Astrocyte (in vitro differentiated cells and primary cell): Measurements from ENCODE around the gene ZNF773. TPM values are rescaled to one million over a fixed set of nuclear protein-coding genes. Genes with fewer than 3 reads are reported as not detected.

Source experiments
- DNase-seq: peaks from one replicate; pipeline ENCODE4 v3.0.0-alpha.2; 2010; ENCODE audit warnings: low read depth
- FAIRE-seq: peaks from 2 replicates; lab custom pipeline; 2011; peaks lifted over from hg19 to GRCh38; lab: Jason Lieb, UNC
- H2AFZ ChIP-seq: 2 replicates; pipeline ENCODE4 v1.6.0; 2012; ENCODE audit warnings: low read depth, low read length, inconsistent platforms
- H3K27ac ChIP-seq: 2 replicates; pipeline ENCODE4 v1.5.1; 2011; ENCODE audit warnings: low read depth, low read length, inconsistent platforms
- H3K27me3 ChIP-seq: 2 replicates; pipeline ENCODE4 v1.6.0; 2011; ENCODE audit warnings: low read length, inconsistent platforms; ENCODE audit not compliant: insufficient read depth
- H3K36me3 ChIP-seq: 2 replicates; pipeline ENCODE4 v1.5.1; 2011; ENCODE audit warnings: low read length, inconsistent platforms; ENCODE audit not compliant: insufficient read depth
- H3K4me1 ChIP-seq: 2 replicates; pipeline ENCODE4 v1.5.1; 2011; ENCODE audit warnings: low read length, inconsistent platforms; ENCODE audit not compliant: insufficient read depth
- H3K4me2 ChIP-seq: 2 replicates; pipeline ENCODE4 v1.6.0; 2012; ENCODE audit warnings: low read length, inconsistent platforms
- H3K4me3 ChIP-seq: 2 replicates; pipeline ENCODE4 v1.5.1; 2011; ENCODE audit warnings: low read depth, mild to moderate bottlenecking, low read length, inconsistent platforms; ENCODE audit not compliant: insufficient read depth
- H3K79me2 ChIP-seq: 2 replicates; pipeline ENCODE4 v1.6.0; 2012; ENCODE audit warnings: mild to moderate bottlenecking, low read length, inconsistent platforms; ENCODE audit not compliant: insufficient read depth
- H3K9ac ChIP-seq: 2 replicates; pipeline ENCODE4 v1.6.0; 2012; ENCODE audit warnings: mild to moderate bottlenecking, low read length, inconsistent platforms
- H3K9me3 ChIP-seq: 2 replicates; pipeline ENCODE4 v1.5.1; 2012; ENCODE audit warnings: low read depth, mild to moderate bottlenecking, low read length, inconsistent platforms; ENCODE audit not compliant: insufficient read depth
- H4K20me1 ChIP-seq: 2 replicates; pipeline ENCODE4 v1.6.0; 2012; ENCODE audit warnings: low read length, inconsistent platforms; ENCODE audit not compliant: insufficient read depth
- H3K27ac Mint-ChIP-seq: one replicate; pipeline ENCODE4 v1.8.0; 2021; ENCODE audit warnings: mild to moderate bottlenecking, mixed read lengths; ENCODE audit not compliant: unreplicated experiment
- H3K27me3 Mint-ChIP-seq: one replicate; pipeline ENCODE4 v1.8.0; 2021; ENCODE audit warnings: low read depth, mixed read lengths; ENCODE audit not compliant: unreplicated experiment
- H3K36me3 Mint-ChIP-seq: one replicate; pipeline ENCODE4 v1.8.0; 2021; ENCODE audit warnings: low read depth, mixed read lengths; ENCODE audit not compliant: unreplicated experiment
- H3K4me1 Mint-ChIP-seq: one replicate; pipeline ENCODE4 v1.8.0; 2021; ENCODE audit warnings: low read depth, mixed read lengths; ENCODE audit not compliant: unreplicated experiment
- H3K4me3 Mint-ChIP-seq: one replicate; pipeline ENCODE4 v1.8.0; 2021; ENCODE audit warnings: mild to moderate bottlenecking, moderate library complexity, mixed read lengths; ENCODE audit not compliant: unreplicated experiment
- H3K9me3 Mint-ChIP-seq: one replicate; pipeline ENCODE4 v1.8.0; 2021; ENCODE audit warnings: mild to moderate bottlenecking, mixed read lengths; ENCODE audit not compliant: unreplicated experiment
- EZH2 ChIP-seq: IDR thresholded peaks from 2 replicates; pipeline ENCODE4 v1.6.1; 2012; ENCODE audit warnings: mild to moderate bottlenecking, low read length, inconsistent platforms; ENCODE audit not compliant: insufficient read depth
- total RNA-seq: library from RNA; stranded (reverse); gene quantifications from 2 replicates; pipeline ENCODE4 v1.2.1, GENCODE V29; 2021
- TF ChIP-seq, protein P1 (sequence below): IDR thresholded peaks from 2 replicates; pipeline ENCODE4 v1.5.1; 2011; ENCODE audit warnings: low read depth, mild to moderate bottlenecking, inconsistent platforms, low read length, moderate library complexity; ENCODE audit not compliant: insufficient read depth

ZNF773 gene
- total RNA-seq, 1 donor from 2014 or later, result 11.4 TPM

DNA sequence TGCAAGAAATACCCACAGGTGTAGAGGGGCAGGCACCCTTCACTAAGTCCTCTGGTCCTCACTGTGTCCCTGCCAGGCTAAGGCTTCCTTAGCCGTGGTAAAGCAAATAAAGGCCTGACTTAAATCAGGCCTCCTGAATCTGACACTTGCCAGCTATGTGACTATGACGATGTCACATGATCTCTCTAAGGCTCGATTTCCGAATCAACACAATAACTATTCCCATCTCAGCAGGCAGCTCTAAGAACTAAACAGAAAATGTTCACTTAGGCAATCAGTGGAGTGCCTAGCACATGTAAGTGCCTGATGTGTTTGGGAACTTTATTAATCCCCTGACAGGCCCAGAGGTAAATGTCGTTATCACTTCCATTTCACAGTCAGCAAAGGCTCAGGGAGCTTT lies 57.9 kb downstream of the ZNF773 start:
- Histone ChIP-seq H2AFZ (no peak overlapping the region), H3K9me3 (peaks cover 35% of the 10 kb centered on the region), H3K27me3 (no peaks in the 10 kb centered on the region), H3K4me3 (no peak overlapping the region), H3K36me3 (peaks cover 22% of the 10 kb centered on the region), H3K9ac (no peak overlapping the region), H3K27ac (no peak overlapping the region), H3K79me2 (peaks cover 22% of the 10 kb centered on the region), H3K4me2 (peak overlapping the region; percentile 89), H3K4me1 (peaks cover 7% of the 10 kb centered on the region), H4K20me1 (peaks cover 9% of the 10 kb centered on the region)
- FAIRE-seq (no peak), DNase-seq (no peak)
- Mint-ChIP-seq H3K9me3 (peaks cover 33% of the 10 kb centered on the region), H3K4me1 (peaks cover 9% of the 10 kb centered on the region), H3K27me3 (no peaks in the 10 kb centered on the region), H3K4me3 (peak overlapping the region; percentile 99), H3K36me3 (peaks cover 49% of the 10 kb centered on the region), H3K27ac (no peak overlapping the region)
- TF ChIP-seq EZH2, result no peak
- TF ChIP-seq, protein P1, sequence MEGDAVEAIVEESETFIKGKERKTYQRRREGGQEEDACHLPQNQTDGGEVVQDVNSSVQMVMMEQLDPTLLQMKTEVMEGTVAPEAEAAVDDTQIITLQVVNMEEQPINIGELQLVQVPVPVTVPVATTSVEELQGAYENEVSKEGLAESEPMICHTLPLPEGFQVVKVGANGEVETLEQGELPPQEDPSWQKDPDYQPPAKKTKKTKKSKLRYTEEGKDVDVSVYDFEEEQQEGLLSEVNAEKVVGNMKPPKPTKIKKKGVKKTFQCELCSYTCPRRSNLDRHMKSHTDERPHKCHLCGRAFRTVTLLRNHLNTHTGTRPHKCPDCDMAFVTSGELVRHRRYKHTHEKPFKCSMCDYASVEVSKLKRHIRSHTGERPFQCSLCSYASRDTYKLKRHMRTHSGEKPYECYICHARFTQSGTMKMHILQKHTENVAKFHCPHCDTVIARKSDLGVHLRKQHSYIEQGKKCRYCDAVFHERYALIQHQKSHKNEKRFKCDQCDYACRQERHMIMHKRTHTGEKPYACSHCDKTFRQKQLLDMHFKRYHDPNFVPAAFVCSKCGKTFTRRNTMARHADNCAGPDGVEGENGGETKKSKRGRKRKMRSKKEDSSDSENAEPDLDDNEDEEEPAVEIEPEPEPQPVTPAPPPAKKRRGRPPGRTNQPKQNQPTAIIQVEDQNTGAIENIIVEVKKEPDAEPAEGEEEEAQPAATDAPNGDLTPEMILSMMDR, result no peak

Other genes starting within 250 kb of the ZNF773 start
- 87.2 and 105 TPM in 2 replicates for gene ZNF460, start 219.5 kb upstream of the ZNF773 start, total RNA-seq
- 8.7 and 9.5 TPM in 2 replicates for gene ZNF543, start 179.5 kb upstream of the ZNF773 start, total RNA-seq
- 11.5 and 12.2 TPM in 2 replicates for gene ZNF304, start 148.7 kb upstream of the ZNF773 start, total RNA-seq
- gene TRAPPC2B, start 136.4 kb upstream of the ZNF773 start, total RNA-seq, result 9.2 and 11.6 TPM in 2 replicates
- gene ZNF547, start 136.4 kb upstream of the ZNF773 start, total RNA-seq, result 3.6 and 4.1 TPM in 2 replicates
- 16.6 and 16.7 TPM in 2 replicates for gene ZNF548, start 110.1 kb upstream of the ZNF773 start, total RNA-seq
- 7.7 and 11.6 TPM in 2 replicates for gene ZNF17, start 88.8 kb upstream of the ZNF773 start, total RNA-seq
- gene ZNF749, start 64.6 kb upstream of the ZNF773 start, total RNA-seq, result 14.1 and 16.2 TPM in 2 replicates
- 1.5 and 1.7 TPM in 2 replicates for gene VN1R1, start 42.8 kb upstream of the ZNF773 start, total RNA-seq
- 13.8 and 14.5 TPM in 2 replicates for gene ZNF772, start 22.4 kb upstream of the ZNF773 start, total RNA-seq
- gene ZNF419, start 12.2 kb upstream of the ZNF773 start, total RNA-seq, result 13.1 and 14.1 TPM in 2 replicates
- 6.7 and 7.3 TPM in 2 replicates for gene ZNF549, start 27.4 kb downstream of the ZNF773 start, total RNA-seq
- gene ZNF550, start 59.9 kb downstream of the ZNF773 start, total RNA-seq, result 13.4 and 13.5 TPM in 2 replicates
- 9.3 and 9.7 TPM in 2 replicates for gene ZNF416, start 79.0 kb downstream of the ZNF773 start, total RNA-seq
- 8.7 and 8.9 TPM in 2 replicates for gene ZIK1, start 84.2 kb downstream of the ZNF773 start, total RNA-seq
- gene ZNF530, start 99.9 kb downstream of the ZNF773 start, total RNA-seq, result 3.5 and 4.7 TPM in 2 replicates
- 30.5 and 32.3 TPM in 2 replicates for gene ZNF134, start 114.3 kb downstream of the ZNF773 start, total RNA-seq
- 18.2 and 21.9 TPM in 2 replicates for gene ZNF211, start 133.2 kb downstream of the ZNF773 start, total RNA-seq
- gene ZSCAN4, start 169.0 kb downstream of the ZNF773 start, total RNA-seq, result 0.43 and 1.2 TPM in 2 replicates
- gene ZNF551, start 182.0 kb downstream of the ZNF773 start, total RNA-seq, result 6.1 and 6.5 TPM in 2 replicates
- 12.7 and 13.1 TPM in 2 replicates for gene ZNF154, start 209.3 kb downstream of the ZNF773 start, total RNA-seq
- gene ZNF671, start 227.7 kb downstream of the ZNF773 start, total RNA-seq, result 8.0 and 8.2 TPM in 2 replicates
- gene ZNF776, start 246.9 kb downstream of the ZNF773 start, total RNA-seq, result 17.4 and 17.5 TPM in 2 replicates